Measurements from ENCODE around the gene AHCYL2.
"Not testable (repeated sequence)": the region's sequence is repeated elsewhere in the genome, so short reads cannot be mapped to it uniquely, and the experiment has no call there.

The AHCYL2 gene

DNA sequence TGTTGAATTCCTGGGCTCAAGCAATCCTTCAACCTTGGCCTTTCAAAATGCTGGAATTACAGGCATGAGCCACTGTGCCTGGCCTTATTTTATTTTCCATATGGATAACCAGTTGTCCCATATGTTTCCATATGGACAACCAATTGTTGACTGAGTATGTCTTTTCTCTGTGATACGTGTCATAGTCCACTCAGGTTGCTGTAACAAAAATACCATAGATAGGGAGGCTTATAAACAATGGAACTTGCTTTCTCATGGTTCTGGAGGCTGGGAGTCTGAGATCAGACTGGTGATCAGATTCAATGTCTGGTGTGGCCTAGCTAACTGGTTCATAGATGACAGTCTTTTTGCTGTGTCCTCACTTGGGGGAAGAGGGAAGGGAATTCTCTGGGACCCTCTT is 19.4 kb downstream of the AHCYL2 start:
- H3K9ac ChIP-seq (ENCODE audit: insufficient read length): no peak overlapping the region
- TF ChIP-seq FOXP2 (optimal IDR thresholded peaks at IDR 0.05; ENCODE audit: control extremely low read depth, extremely low read length, insufficient read depth) (no peak), POLR2AphosphoS5 (IDR thresholded peaks at IDR 0.05; ENCODE audit: borderline replicate concordance, low read depth, low read length) (no peak), EZH2 (IDR thresholded peaks at IDR 0.05) (no peak)
- H3K9me3 ChIP-seq (ENCODE audit: low read depth, low read length): no peaks in the 10 kb centered on the region
- no peak overlapping the region for H3K27ac ChIP-seq
- no peak for DNase-seq (ENCODE audit: low read depth, low spot score)
- H3K36me3 ChIP-seq (ENCODE audit: insufficient read depth, low read length): no peaks in the 10 kb centered on the region
- no peak overlapping the region for H3K4me3 ChIP-seq

DNA sequence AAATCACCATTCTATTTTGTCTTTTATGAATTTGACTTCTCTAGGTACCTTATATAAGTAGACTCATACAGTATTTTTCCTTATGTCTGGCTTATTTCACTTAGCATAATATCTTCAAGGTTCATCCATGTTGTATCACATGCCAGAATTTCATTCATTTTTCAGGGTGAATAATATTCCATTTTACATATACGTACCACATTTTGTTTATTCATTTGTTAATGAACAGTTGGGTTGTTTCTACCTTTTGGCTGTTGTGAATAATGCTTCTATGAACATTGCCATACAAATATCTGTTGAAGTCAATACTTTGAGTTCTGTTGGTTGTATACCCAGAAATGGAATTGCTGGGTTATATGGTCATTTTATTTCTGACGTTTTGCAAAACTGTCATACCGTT is 20.7 kb downstream of the AHCYL2 start:
- Histone ChIP-seq H3K4me3 (no peak overlapping the region), H3K9me3 (ENCODE audit: low read depth, low read length) (no peaks in the 10 kb centered on the region), H3K9ac (ENCODE audit: insufficient read length) (no peak overlapping the region), H3K36me3 (ENCODE audit: insufficient read depth, low read length) (no peaks in the 10 kb centered on the region), H3K27ac (no peak overlapping the region)
- DNase-seq (ENCODE audit: low read depth, low spot score): no peak
- no peak for TF ChIP-seq POLR2AphosphoS5 (IDR thresholded peaks at IDR 0.05; ENCODE audit: borderline replicate concordance, low read depth, low read length)
- TF ChIP-seq FOXP2 (optimal IDR thresholded peaks at IDR 0.05; ENCODE audit: control extremely low read depth, extremely low read length, insufficient read depth): no peak
- no peak for TF ChIP-seq EZH2 (IDR thresholded peaks at IDR 0.05)

DNA sequence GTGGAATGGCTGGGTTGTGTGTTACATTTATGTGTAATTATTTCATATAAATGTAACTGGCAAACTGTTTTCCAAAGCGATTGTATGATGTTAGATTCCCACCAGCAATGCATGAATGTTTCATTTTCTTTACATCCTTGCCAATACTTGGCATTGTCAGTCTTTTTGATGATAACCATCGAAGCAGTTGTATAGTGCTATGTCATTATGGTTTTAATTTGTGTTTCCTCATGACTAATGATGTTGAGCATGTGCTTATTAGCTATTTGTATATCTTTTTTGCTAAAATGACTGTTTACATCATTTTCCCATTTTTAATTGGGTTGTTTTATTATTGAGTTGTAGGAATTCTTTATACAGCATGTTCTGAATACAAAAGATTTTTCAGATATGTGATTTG is 22.3 kb downstream of the AHCYL2 start:
- no peaks in the 10 kb centered on the region for H3K9me3 ChIP-seq (ENCODE audit: low read depth, low read length)
- H3K9ac ChIP-seq (ENCODE audit: insufficient read length): no peak overlapping the region
- no peak overlapping the region for H3K27ac ChIP-seq
- no peak for DNase-seq (ENCODE audit: low read depth, low spot score)
- no peak overlapping the region for H3K4me3 ChIP-seq
- no peaks in the 10 kb centered on the region for H3K36me3 ChIP-seq (ENCODE audit: insufficient read depth, low read length)
- no peak for TF ChIP-seq FOXP2 (optimal IDR thresholded peaks at IDR 0.05; ENCODE audit: control extremely low read depth, extremely low read length, insufficient read depth)
- TF ChIP-seq POLR2AphosphoS5 (IDR thresholded peaks at IDR 0.05; ENCODE audit: borderline replicate concordance, low read depth, low read length): no peak
- TF ChIP-seq EZH2 (IDR thresholded peaks at IDR 0.05): no peak

DNA sequence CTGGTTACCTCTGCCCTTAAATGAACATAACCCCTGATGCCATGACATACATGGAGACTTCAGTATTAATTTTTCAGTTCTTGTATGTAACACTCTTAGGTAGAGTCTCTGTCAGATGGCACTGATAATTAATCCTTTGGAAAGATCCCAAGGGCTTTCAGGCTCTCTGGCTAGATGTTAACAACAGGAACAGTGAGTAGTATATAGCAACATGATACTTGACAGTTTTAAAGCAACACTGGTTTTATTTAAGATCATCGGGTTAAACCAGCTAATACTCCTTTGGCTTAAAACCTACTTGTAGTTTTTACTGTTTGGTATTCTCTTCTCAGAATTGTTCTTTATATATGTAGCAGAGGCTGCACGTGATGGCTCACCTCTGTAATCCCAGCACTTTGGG is 27.3 kb downstream of the AHCYL2 start:
- H3K27ac ChIP-seq: no peak overlapping the region

DNA sequence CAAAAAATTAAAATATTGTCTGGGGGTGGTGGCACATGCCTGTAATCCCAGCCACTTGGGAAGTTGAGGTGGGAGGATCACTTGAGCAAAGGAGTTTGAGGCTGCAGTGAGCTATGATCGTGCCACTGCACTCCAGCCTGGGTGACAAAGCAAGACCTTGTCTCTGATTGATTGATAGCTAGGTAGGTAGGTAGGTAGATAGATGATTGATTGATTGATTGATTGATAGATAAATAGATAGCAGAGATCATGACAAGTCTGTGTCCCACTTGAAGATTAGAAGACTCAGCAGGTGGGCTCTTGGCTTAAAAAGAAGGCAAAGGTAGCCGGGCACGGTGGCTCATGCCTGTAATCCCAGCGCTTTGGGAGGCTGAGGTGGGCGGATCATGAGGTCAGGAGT is 27.8 kb downstream of the AHCYL2 start:
- not testable (repeated sequence) for DNase-seq (ENCODE audit: low read depth, low spot score); H3K36me3 ChIP-seq (ENCODE audit: insufficient read depth, low read length); H3K27ac ChIP-seq; H3K4me3 ChIP-seq; H3K9ac ChIP-seq (ENCODE audit: insufficient read length); H3K9me3 ChIP-seq (ENCODE audit: low read depth, low read length)

More for the DNA sequence above, 27.3 kb downstream of the AHCYL2 start:
- no peak for TF ChIP-seq EZH2 (IDR thresholded peaks at IDR 0.05)
- H3K9ac ChIP-seq (ENCODE audit: insufficient read length): no peak overlapping the region
- no peak for DNase-seq (ENCODE audit: low read depth, low spot score)
- H3K4me3 ChIP-seq: no peak overlapping the region
- H3K36me3 ChIP-seq (ENCODE audit: insufficient read depth, low read length): no peaks in the 10 kb centered on the region
- no peaks in the 10 kb centered on the region for H3K9me3 ChIP-seq (ENCODE audit: low read depth, low read length)

DNA sequence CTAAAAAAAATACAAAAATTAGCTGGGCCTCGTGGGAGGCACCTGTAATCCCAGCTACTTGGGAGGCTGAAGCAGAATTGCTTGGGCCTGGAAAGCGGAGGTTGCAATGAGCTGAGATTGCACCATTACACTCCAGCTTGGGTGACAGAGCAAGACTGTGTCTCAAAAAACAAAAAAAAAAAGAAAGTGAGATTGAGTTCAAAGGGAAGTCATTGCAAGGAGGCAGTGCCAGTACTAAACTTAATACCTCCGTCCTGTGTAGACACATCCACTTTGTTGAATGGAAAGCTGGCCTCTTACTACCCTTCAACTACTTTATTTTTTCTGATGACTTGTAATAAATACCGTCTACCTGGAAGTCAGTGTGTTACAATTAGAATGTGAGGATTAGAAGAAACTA is 31.0 kb downstream of the AHCYL2 start:
- Histone ChIP-seq H3K36me3 (ENCODE audit: insufficient read depth, low read length) (no peaks in the 10 kb centered on the region), H3K27ac (no peak overlapping the region), H3K4me3 (no peak overlapping the region), H3K9ac (ENCODE audit: insufficient read length) (no peak overlapping the region), H3K9me3 (ENCODE audit: low read depth, low read length) (no peaks in the 10 kb centered on the region)
- TF ChIP-seq EZH2 (IDR thresholded peaks at IDR 0.05): no peak
- no peak for TF ChIP-seq POLR2AphosphoS5 (IDR thresholded peaks at IDR 0.05; ENCODE audit: borderline replicate concordance, low read depth, low read length)
- no peak for TF ChIP-seq FOXP2 (optimal IDR thresholded peaks at IDR 0.05; ENCODE audit: control extremely low read depth, extremely low read length, insufficient read depth)
- no peak for DNase-seq (ENCODE audit: low read depth, low spot score)

DNA sequence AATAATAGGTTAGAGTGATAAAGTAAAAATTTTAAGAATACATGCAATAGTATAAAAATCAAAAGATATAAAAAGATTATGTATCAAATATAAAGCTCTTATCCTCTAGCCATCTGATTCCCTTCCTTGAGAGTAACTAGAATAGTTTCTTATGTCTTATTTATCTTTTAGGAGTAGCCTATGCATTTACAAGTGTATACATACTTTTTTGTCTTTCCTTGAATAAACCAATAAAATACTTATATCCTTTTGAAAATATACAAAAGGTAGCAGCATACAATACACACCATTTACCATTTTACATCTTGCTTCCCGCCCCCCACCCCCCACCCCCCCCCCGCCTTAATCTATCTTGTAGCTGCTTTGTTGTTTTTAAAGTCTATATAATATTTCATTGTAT is 31.4 kb downstream of the AHCYL2 start:
- Histone ChIP-seq H3K4me3 (no peak overlapping the region), H3K36me3 (ENCODE audit: insufficient read depth, low read length) (no peaks in the 10 kb centered on the region), H3K9ac (ENCODE audit: insufficient read length) (no peak overlapping the region), H3K9me3 (ENCODE audit: low read depth, low read length) (no peaks in the 10 kb centered on the region), H3K27ac (no peak overlapping the region)
- TF ChIP-seq EZH2 (IDR thresholded peaks at IDR 0.05) (no peak), FOXP2 (optimal IDR thresholded peaks at IDR 0.05; ENCODE audit: control extremely low read depth, extremely low read length, insufficient read depth) (no peak)
- DNase-seq (ENCODE audit: low read depth, low spot score): no peak

DNA sequence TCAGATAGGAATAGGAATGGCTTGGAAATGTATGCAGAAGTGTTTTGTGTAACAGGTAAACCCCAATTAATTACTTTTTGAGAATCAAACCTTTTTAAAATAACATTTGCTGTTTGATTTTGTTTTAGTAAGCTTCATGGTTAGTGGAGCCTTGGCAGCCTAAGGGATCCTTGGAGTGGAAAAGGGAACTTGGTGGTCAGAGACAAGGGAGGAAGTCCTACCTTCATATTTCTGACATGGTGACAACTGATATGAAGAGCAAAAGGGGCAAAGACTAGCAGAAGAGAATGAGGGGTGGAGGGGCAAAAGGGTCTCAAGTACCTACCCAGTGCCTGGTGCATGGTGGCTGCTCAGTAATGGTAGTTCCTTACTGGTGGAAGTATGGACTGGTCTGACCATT is 32.3 kb downstream of the AHCYL2 start:
- Histone ChIP-seq H3K9me3 (ENCODE audit: low read depth, low read length) (no peaks in the 10 kb centered on the region), H3K36me3 (ENCODE audit: insufficient read depth, low read length) (no peaks in the 10 kb centered on the region), H3K4me3 (no peak overlapping the region), H3K9ac (ENCODE audit: insufficient read length) (no peak overlapping the region), H3K27ac (no peak overlapping the region)
- DNase-seq (ENCODE audit: low read depth, low spot score): no peak
- TF ChIP-seq EZH2 (IDR thresholded peaks at IDR 0.05) (no peak), POLR2AphosphoS5 (IDR thresholded peaks at IDR 0.05; ENCODE audit: borderline replicate concordance, low read depth, low read length) (no peak), FOXP2 (optimal IDR thresholded peaks at IDR 0.05; ENCODE audit: control extremely low read depth, extremely low read length, insufficient read depth) (no peak)

DNA sequence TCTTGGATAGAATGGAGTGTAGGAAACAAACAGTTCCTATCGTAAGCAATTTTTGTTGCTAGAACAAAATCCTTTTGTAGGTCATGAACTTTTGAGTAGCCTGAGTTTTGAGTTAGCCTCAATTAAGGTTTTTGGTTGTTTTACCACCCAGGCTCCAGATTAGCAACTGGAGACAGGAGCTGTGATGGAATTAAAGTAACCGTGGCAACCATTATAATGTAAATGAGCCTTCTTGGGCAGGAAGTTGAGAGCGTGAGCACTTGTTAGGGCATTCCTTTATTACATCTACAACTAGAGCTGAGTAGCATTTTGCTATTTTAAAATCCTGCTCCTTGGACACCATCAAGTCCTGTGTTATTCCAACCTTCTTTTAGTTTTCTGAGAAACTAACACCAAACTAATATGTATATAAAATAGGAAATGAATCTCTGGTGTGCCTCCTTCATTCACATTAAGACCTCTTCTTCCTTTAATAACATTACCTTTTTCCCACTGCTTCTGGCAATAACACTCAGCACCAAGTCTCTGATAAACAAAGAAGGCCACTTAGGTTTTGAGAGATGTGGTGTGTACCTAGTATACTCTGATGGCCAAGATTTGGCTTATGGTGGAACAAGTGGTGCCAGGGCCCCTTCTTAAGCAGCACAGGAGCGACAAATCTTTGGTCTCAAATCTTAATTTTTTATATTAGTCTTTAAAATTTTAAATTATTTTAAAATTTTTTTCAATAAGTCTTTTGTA is 34.0 kb downstream of the AHCYL2 start:
- H3K9me3 ChIP-seq (ENCODE audit: low read depth, low read length): no peaks in the 10 kb centered on the region
- peak overlapping the region; percentile 89 for H3K27ac ChIP-seq
- H3K9ac ChIP-seq (ENCODE audit: insufficient read length): peak overlapping the region; percentile 40
- H3K4me3 ChIP-seq: peak overlapping the region; percentile 68
- peak; percentile 77 for DNase-seq (ENCODE audit: low read depth, low spot score)
- TF ChIP-seq FOXP2 (optimal IDR thresholded peaks at IDR 0.05; ENCODE audit: control extremely low read depth, extremely low read length, insufficient read depth): no peak
- no peak; the same call in 1 of the 2 replicates for TF ChIP-seq POLR2AphosphoS5 (IDR thresholded peaks at IDR 0.05; ENCODE audit: borderline replicate concordance, low read depth, low read length)
- no peak for TF ChIP-seq EZH2 (IDR thresholded peaks at IDR 0.05)
- H3K36me3 ChIP-seq (ENCODE audit: insufficient read depth, low read length): no peaks in the 10 kb centered on the region

Data from SK-N-MC (cell line).